GM08714 (cell line): ENCODE measurements around the gene FAM3B.
"Not testable (repeated sequence)": the region's sequence is repeated elsewhere in the genome, so short reads cannot be mapped to it uniquely, and the experiment has no call there.

Source experiments
- H3K4me3 ChIP-seq: fragments of 200-500 bp; sonication (Bioruptor generic); 2 replicates; pipeline ENCODE4 v1.5.1; 2014; ENCODE audit warnings: mild to moderate bottlenecking, low read length, inconsistent platforms
- ZNF274 ChIP-seq: IDR thresholded peaks from 2 replicates; pipeline ENCODE4 v1.6.1; 2012; ENCODE audit warnings: mild to moderate bottlenecking, low read depth, low read length

The FAM3B gene

GRCh38 chr21:41304068-41304720, 12.4 kb upstream of the FAM3B start:
- no peak overlapping the region for H3K4me3 ChIP-seq
- no peak for TF ChIP-seq ZNF274

GRCh38 chr21:41307219-41307618, 9.4 kb upstream of the FAM3B start:
- no peak for TF ChIP-seq ZNF274
- H3K4me3 ChIP-seq = no peak overlapping the region

GRCh38 chr21:41313285-41314164, 3.1 kb upstream of the FAM3B start:
- H3K4me3 ChIP-seq = not testable (repeated sequence)

- TF ChIP-seq ZNF274 = no peak
- no peak overlapping the region for H3K4me3 ChIP-seq
These were observed 875 bp upstream of the FAM3B start for GRCh38 chr21:41315726-41316125.

GRCh38 chr21:41317063-41317392, 427 bp downstream of the FAM3B start:
- H3K4me3 ChIP-seq = no peak overlapping the region
- TF ChIP-seq ZNF274 = no peak

GRCh38 chr21:41317458-41317857, 857 bp downstream of the FAM3B start:
- no peak overlapping the region for H3K4me3 ChIP-seq
- no peak for TF ChIP-seq ZNF274

- no peak for TF ChIP-seq ZNF274
- no peak overlapping the region for H3K4me3 ChIP-seq
These were observed 1.6 kb downstream of the FAM3B start for GRCh38 chr21:41318218-41318617.

- TF ChIP-seq ZNF274 = no peak
- H3K4me3 ChIP-seq = no peak overlapping the region
These were observed 2.7 kb downstream of the FAM3B start for GRCh38 chr21:41319273-41319672.

- no peak for TF ChIP-seq ZNF274
- H3K4me3 ChIP-seq = no peak overlapping the region
These were observed 4.8 kb downstream of the FAM3B start for GRCh38 chr21:41321211-41321907.

- TF ChIP-seq ZNF274 = no peak
- H3K4me3 ChIP-seq = no peak overlapping the region
These were observed 5.4 kb downstream of the FAM3B start for GRCh38 chr21:41321908-41322495.

GRCh38 chr21:41322496-41323382, 6.1 kb downstream of the FAM3B start:
- no peak overlapping the region for H3K4me3 ChIP-seq
- no peak for TF ChIP-seq ZNF274

- TF ChIP-seq ZNF274 = no peak
These were observed 8.7 kb downstream of the FAM3B start for GRCh38 chr21:41325138-41325912.

More at GRCh38 chr21:41325138-41325912, 8.7 kb downstream of the FAM3B start:
- H3K4me3 ChIP-seq = no peak overlapping the region
